Omental fat pad (tissue), 4 donors: ENCODE results near the gene TBXA2R. TPM values are rescaled to one million over a fixed set of nuclear protein-coding genes. Genes with fewer than 3 reads are reported as not detected.

Source experiments
- ATAC-seq: fragments of 150-250 bp; one replicate; pipeline ENCODE4 v1.9.1; 2016; ENCODE audit warnings: mild to moderate bottlenecking, moderate library complexity; ENCODE audit not compliant: low FRiP score
- DNase-seq: peaks from one replicate; pipeline ENCODE4 v3.0.0-alpha.2; 2019; ENCODE audit warnings: low spot score
- CTCF ChIP-seq, 3 donors: fragments of 450-650 bp; IDR thresholded peaks; one replicate each; pipeline ENCODE4 v1.5.1; 2016 to 2017; ENCODE audit warnings: antibody characterized with exemption in 3 of 3, mild to moderate bottlenecking in 3 of 3, moderate library complexity in 2 of 3
- total RNA-seq, 4 donors: library from RNA; depleted of rRNA; stranded (reverse); fragments of >200 nt; gene quantifications; one replicate each; pipeline ENCODE4 v1.1.0, GENCODE V29; 2016

The TBXA2R gene
- total RNA-seq, 4 donors from 2014 or later, result 0.65 to 1.8 (median 1.1) TPM

GRCh38 chr19:3612901-3613741 lies 6.4 kb upstream of the TBXA2R start:
- no peak for TF ChIP-seq CTCF (IDR thresholded peaks at IDR 0.05)
- no peak for ATAC-seq
- DNase-seq, result no peak

- ATAC-seq (no peak), DNase-seq (no peak)
These were observed 5.7 kb upstream of the TBXA2R start for GRCh38 chr19:3612330-3612729.

GRCh38 chr19:3611841-3612240 lies 5.2 kb upstream of the TBXA2R start:
- no peak for TF ChIP-seq CTCF (IDR thresholded peaks at IDR 0.05)
- no peak for ATAC-seq
- DNase-seq, result no peak

More at GRCh38 chr19:3612330-3612729, 5.7 kb upstream of the TBXA2R start:
- no peak for TF ChIP-seq CTCF (IDR thresholded peaks at IDR 0.05)

GRCh38 chr19:3610745-3611717 lies 4.4 kb upstream of the TBXA2R start:
- no peak for DNase-seq
- no peak for ATAC-seq

GRCh38 chr19:3609779-3610719 lies 3.4 kb upstream of the TBXA2R start:
- TF ChIP-seq CTCF (IDR thresholded peaks at IDR 0.05), result no peak
- ATAC-seq (no peak), DNase-seq (no peak)

More at GRCh38 chr19:3610745-3611717, 4.4 kb upstream of the TBXA2R start:
- no peak for TF ChIP-seq CTCF (IDR thresholded peaks at IDR 0.05)

- ATAC-seq (no peak), DNase-seq (no peak)
- TF ChIP-seq CTCF (IDR thresholded peaks at IDR 0.05), result no peak
These were observed 2.2 kb upstream of the TBXA2R start for GRCh38 chr19:3608750-3609322.
